NCI-H226 (cell line): ENCODE data around the gene SPAAR.
"Not testable (repeated sequence)": the region's sequence is repeated elsewhere in the genome, so short reads cannot be mapped to it uniquely, and the experiment has no call there.

Source experiments
- DNase-seq: peaks from one replicate; pipeline ENCODE4 v3.0.0-alpha.2; 2015

SPAAR gene

DNA sequence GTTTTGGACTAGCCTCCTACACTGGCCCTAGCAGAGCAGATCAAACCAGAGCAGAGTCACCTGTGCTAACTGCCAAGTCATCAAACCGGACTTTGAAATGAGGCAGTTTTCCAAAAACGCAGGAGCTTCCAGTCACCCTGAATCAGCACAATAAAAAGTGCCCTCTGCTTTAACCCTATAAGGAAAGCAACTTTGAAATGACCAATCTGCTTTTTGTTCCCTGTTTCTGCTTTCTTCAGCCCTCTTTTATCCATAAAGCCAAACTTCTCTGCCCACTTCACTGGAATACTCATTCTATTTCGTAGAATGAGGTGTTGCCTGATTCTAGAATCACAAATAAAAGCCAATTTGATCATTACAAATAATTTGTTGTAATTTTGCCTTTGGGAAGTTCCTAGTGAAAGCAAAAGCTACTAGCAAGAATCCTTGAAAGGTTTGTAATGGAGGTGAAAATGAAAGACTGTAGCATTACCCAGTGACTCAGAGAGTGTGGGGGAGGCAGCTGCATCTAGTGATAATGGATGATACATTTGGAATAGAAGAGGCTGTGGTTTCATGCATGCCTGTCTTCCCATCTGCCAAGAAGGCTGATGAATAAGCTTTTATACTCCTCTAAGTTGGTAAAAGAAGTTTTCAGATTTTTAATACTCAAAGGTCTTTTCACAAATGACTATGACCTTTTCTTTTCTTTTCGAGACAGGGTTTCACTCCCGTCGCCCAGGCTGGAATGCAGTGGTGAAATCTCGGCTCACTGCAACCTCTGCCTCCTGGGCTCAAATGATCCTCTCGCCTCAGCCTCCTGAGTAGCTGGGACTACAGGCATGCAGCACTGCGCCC is 14.9 kb downstream of the SPAAR start:
- peak; percentile 80 for DNase-seq

DNA sequence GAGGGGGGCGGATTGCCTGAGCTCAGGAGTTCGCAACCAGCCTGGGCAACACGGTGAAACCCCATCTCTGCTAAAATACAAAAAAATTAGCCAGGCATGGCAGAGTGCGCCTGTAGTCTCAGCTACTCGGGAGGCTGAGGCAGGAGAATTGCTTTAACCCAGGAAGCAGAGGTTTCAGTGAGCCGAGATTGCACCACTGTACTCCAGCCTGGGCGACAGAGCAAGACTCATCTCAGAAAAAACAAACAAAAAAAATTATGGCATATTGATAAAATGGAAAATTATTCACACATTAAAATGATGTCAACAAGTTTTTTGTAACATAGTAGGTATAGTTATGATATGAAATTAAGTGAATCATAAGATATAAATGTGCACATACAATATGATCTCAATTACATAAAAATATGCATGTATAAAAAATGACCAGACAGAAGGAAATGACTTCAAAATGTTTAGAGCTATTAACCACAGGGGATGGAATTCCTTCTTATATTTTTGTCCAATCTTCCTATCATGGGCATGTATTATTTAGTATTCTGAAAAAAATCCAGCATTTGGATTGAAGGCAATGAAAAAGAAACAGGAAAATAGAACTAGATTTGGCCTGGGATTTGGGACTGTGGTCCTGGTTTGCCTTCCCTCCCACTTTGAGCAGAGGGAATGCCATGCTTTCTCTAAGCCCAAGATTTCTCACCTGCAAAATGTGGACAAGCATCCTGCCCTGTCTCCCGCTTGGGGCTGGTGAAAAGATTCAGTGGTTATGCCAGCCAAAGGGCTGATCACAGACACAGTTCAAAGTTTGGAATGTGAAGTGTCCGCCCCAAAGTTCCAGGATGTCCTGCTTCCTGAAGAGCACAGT is 19.5 kb downstream of the SPAAR start:
- DNase-seq: no peak

DNA sequence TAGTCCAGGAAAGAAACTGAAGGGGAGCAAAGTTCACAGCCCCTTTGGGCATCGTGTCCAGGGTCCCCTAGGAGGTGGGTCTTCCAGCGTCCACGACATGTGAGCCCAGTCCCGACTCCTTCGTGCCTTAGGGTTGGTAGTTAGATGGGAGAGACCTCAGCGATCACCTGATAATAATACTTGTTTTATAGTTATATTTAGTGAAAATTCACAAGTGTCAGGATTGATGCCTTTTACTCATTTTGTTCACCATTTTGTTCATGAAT is 20.1 kb downstream of the SPAAR start:
- DNase-seq: no peak

DNA sequence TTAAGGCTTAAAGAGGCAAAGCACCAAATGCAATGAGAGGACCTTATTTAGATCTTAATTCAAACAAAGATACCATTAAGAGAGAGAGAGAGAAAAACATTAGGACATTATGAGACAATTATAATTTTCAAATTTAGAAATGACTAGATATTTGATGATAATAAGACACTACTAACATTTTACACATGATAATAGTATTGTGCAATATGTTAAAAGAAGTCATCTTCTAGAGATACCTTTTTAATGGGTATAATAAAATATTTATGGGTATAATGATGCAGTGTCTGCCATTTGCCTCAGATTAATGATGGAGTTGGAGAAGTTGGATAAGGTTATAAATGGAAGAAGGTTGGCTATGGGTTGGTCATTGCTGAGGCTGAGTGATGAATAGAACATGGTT is 21.2 kb downstream of the SPAAR start:
- DNase-seq: no peak

DNA sequence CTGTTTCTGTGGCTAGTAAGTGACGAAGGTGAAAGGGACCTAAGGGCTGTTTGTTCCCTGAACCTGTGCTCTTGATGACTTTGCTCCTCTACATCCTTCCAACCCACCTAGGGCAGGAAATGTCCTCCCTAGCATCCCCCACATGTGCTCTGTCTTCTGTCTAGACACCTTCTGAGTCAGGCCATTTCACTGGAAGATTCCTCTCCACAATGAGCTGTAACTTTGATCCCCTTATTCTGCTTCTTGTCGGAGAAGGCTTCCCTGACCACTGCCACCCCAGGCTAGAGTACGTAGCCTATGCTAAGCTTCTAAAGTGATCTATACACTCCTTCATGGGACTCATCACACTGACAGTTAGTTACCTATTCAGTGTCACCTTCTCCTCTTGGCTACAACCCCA is 21.7 kb downstream of the SPAAR start:
- DNase-seq: no peak

DNA sequence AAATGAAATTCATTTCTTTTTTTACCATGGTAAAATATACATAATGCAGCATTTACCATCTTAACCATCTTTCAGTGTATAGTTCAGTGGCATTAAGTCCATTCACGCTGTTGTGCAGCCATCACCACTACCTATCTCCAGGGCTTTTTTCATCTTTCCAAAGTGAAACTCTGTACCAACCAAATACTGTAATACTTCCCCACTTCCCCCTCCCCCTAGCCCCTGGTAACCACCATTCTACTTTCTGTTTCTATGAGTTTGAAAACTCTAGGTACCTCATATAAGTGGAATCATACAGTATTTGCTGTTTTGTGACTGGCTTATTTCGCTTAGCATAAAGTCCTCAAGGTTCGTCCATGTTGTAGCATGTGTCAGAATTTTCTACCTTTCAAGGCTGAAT is 23.4 kb downstream of the SPAAR start:
- no peak for DNase-seq

DNA sequence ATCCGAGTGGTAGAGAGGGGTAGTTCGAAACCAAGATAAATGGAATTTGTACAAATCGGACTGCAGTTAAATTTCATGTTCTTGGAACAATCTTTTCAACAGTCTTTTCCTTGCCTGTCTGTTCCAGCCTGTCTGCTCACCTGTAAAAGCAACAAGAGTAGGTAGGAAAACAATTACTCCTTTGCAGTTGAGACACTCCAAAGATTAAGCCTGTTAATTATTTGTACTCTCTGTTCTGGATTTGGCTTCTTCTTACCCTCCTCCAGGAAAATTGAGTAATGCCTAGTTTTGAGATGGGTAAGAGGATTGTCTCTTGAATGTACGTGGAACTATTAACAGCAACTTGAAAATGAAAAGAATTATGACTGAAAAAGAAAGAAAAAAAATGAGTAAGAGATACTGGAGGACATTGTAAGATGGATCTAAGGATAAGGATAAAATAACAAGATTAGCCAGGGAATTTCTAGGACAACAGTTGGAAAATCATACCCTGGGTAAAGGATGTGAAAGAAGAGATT is 24.3 kb downstream of the SPAAR start:
- DNase-seq: no peak

DNA sequence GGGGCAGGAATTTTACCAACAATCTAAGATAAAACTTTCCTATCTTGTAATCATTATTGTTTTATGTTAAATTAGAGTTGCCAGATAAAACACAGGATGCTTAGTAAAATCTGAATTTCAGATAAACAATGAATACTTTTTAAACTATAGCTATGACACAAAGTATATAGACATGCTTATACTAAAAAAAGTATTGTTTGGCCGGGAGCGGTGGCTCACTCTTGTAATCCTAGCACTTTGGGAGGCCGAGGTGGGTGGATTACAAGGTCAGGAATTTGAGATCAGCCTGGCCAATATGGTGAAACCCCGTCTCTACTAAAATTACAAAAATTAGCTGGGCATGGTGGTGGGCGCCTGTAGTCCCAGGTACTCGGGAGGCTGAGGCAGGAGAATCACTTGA is 24.8 kb downstream of the SPAAR start:
- not testable (repeated sequence) for DNase-seq

DNA sequence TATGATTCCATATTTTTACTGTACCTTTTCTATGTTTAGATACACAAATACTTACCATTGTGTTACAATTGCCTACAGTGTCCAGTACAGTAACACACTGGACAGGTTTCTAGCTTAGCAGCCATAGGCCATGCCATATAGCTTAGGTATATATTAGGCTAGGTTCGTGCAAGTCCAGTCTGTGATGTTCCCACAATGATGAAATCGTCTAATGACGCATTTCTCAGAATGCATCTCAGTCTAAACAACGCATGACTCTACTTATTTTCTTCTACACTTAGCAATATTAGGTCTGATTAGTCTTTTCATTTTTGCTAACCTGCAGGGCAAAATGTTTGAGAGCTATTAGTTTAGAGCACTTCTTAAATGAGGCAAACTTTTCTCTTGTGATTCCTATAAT is 26.0 kb downstream of the SPAAR start:
- DNase-seq: no peak

DNA sequence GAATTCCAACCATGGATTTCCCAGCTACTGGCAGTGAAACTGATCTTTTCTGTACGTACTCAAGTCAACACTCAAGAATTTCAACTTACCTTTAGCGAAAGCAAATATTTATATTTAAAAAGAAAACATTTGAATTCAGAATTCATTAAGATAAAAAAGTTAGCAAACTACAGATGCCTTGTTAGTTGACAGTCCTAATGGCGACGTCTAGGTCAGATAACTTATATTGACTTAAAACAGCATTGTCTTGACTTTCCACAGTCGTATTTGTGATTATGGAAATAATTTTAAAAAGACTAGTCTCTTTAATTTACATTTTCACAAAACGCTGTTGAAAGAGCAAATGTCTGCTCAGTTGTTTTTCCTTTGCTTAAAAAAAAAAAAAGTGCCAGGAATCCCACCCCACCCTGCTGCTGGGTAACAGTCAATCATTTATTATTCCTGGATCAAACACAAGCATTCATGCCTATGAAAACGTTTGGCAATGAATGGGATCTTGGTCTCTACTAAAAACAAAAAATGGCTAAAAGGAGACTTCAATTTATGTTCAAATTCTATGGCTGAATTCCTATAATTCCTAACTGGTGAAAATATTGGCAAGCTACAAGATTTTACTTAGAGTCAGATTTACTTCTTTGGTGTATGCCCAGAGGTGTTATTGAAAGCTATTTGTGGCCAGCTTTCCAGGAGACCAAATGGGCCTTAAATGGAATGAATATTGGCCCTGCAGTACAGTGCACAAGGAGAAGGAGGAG is 26.6 kb downstream of the SPAAR start:
- DNase-seq: peak; percentile 28

DNA sequence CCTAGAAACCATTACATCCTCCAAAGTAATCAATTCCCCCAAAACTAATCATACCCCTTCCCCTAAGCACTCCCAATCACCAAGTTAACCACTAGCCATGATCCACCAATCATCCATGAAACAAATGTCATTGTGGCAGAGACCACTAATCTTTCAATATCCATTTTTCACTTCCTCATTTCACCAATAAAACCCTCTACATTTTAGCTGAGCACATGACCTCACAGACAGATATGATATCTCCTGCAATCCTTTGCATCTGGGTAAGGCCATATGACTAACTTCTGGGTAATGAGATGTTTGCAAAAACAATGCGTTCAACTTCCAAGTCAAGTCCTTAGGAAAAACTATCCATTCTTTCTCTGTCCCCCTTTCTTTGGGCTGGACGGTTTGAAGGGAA is 27.9 kb downstream of the SPAAR start:
- no peak for DNase-seq

DNA sequence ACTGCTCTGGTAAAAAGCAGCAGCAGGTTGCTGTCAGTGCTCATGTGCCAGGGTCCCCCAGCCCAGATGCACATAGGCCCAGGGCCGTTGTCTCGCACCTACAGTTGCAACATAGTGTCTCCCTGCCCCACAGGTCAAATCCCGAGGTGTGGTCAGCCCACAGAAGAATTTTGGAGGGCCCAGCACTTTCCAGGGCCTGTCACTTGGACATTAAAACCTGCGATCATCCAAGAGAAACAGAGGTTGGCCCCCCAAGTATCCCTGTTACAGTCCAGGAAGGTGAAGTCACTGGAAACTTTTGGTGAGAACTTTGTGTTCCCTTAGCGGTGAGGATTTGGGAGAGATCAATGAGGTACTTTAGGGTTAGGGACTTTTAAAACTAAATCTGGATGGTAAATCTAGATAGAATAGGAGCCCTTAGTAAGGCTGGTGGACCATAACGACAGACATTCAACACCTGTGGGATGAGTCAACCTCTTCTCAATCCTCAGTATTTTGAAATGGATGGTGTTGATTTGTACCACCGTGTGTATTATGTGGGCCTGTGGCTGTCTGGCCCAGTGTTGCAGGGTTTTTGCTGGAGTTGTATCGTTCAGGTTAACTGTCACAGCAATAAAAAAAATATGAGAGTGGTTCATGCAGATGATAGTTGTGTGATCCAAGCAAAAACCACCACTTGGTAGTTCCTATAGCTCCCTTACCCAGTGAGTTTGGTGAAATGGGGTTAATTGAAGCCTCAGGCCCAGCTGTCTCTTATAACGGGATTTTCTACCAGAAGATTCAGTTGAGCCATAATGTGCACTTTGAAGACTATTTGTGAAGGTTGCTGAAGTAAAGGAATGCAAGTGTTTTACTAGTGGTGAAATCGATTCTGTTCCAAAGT is 29.4 kb downstream of the SPAAR start:
- DNase-seq: no peak

DNA sequence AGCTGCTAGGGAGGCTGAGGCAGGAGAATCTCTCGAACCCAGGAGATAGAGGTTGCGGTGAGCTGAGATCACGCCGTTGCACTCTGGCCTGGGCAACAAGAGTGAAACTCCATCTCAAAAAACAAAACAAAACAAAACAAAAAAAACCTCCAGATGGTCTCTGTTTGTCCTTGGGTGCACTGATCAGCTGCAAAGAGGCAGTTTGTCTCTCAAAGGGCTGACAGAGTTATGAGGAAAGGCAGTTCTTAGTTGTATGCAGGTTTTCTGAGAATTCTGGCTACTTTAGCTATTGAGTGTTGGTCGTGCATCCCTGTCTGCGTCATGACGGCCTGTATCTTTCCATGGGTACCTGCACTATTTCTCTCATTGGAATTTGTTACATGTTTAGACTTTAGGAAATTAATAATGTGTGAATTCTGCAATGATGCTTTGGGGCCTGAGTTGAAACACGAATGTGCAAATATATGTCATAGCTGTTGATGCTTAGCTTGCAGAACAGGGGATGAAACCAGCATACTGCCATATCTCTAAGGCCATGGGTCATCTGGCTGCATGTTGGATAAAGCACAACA is 30.5 kb downstream of the SPAAR start:
- DNase-seq: no peak

DNA sequence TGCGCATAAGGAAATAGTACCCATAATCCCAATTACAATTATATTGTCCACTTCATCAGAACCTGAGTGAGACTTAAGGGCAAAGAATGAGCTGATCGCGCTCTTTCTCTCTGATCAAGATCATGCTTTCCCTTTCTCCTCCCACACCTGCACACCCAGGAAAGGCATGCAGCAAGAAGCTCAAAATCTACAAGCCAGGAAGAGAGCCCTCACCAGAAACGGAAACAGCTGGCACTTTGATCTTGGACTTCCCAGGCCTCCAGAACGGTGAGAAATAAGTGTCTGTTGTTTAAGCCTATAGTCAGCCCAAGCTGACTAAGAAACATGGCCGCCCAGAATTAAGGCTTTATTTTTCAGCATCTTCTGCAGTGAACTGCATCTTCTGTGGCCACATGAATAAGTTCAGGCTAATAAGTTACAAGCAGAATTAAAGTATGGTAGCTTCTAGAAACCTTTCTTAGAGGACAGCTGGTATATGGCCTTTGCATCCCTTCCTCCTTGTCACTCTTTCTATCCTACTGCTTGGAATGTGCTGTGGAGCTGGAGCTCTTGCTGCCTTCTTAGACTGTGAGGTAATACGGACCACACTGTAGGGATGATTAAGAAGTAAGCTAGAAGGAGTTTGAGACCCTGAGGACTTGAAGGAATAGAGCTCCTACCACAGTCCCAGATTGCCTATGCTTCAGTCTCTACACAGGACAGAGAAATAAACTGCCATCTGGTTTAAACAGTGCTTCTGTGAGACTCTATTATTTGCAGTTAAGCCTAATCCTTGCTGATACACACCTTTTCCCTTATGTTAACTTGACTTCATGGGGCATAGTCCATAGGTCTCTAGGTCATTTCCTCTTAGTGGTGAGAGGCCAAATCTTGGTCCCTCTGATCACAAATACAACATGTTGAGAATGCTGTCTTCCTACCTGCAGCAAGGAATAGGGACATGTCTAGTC is 31.4 kb downstream of the SPAAR start:
- DNase-seq: no peak

DNA sequence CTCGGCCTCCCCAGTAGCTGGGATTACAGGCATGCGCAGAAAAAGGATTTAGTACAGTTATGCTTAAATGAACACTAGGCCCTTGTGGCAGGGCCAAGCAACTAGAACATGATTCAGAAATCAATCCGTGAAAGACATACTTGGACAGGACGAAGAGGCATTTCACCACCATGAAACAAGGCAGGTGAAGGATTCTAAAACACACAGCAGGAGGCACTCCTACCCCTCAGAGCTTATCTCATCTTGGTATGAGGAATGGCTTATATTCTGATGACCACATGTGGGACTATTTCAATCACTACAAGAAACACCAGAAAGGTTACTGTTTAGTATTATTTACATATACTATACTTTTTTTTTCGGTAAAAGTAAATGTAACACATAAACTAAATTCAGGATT is 33.0 kb downstream of the SPAAR start:
- DNase-seq: no peak

DNA sequence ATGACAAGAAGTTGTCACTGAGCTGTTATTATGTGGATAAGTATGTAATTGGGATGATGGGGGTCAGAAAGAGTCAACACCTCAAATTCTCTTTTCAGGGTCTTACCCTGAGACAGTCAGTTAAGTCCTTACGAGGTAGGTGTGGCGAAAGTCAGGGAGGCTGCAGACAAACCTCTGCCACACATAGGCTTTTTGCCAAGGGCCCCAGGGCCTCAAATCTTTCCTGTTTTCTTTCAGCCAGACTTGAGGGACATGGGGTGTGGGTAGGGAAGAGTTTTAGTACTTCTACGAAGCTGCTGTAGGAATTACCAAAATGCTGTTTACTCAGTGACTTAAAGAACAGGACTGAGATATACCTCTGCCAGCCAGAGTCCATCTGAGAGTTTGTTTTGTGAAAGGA is 34.9 kb downstream of the SPAAR start:
- no peak for DNase-seq

DNA sequence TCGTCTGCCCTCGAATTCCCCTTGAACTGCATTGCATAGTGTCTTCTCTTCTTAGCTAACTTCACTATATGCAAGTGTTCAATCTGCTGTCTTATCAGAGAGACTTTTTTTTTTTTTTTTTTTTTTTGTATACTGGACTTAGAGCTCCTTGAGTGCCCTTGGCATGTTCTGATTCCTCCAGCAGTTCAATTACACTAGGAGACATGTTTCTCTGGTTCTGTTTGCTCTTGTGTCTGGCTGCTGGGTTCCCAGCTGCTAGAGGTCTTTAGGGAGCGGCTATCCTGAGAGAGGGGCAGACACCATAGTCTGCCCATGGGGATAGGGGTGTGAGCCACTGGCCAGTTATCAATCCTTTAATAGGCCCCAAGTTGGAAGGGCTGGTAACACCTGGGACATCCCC is 35.6 kb downstream of the SPAAR start:
- no peak for DNase-seq

DNA sequence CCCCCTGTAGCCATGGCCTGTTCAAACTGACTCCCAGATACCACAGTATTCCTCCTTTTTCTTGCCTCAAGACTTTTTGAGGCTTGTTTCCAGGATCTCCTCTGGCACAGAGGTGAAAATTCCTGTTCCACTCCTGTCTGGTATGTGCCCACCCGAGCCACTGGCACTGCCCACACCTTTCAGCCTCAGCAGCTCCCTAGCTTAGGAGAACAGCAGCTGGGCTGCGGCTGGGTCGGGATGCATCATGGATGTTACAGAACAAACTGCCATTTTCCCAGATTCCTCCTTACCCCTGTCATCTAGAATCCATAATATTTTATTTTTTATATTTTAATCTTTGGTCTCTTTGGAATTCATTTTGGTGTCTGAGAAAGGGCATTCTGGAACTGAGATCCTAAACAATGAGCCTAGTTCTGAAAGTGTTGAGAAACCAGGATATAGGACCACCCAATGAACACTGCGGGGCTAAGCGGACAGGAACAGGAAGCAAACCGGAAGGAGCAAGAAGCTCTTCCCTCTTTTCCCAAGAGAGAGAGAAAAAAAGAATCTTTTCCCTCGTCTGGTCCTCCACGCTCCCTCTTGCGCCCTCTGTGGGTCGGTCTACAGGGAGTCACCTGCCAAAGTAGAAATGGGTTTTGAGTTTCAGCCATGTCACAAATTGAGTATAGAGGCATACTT is 36.2 kb downstream of the SPAAR start:
- peak; percentile 64 for DNase-seq

DNA sequence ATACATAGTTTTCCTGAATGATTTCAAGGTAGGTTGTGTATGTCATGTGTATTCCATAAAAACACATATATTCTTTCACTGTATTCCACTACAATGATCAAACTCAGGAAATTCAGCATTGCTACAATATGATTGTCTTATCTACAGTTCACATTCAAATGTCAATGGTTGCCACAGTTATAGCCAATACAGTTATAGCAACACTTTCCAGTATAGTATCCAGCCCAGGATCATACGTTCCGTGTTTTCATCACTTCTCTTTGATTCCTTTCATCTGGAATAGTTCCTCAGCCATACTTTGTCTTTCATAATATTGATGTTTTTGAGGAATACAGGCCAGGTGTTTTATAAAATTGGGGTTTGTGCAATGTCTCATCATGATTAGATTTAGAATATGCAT is 39.2 kb downstream of the SPAAR start:
- no peak for DNase-seq

DNA sequence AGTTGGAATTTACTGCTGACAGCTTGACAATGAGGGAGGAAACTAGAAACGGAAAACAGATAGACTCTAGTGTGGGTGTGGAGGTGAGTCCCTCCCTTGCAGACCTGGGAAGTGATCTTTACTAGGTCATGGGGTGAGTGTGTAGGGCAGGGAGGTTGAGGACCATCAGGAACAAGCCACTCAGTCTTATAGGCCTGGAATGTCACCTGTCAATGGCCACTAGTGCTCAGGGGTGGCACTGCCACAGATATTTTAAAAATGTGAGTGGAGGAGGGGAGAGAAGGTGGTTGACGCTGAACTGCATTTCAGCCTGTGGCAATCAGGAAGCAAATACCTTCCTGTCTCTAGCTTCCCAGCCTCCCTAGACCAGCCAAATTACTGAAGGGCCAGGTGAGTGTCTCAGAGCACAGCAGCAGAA is 39.6 kb downstream of the SPAAR start:
- no peak for DNase-seq
